ELF-1 (cell line): ENCODE results near the gene ZNF524.
"Not testable (repeated sequence)": the region's sequence is repeated elsewhere in the genome, so short reads cannot be mapped to it uniquely, and the experiment has no call there.

Experiments used
- DNase-seq: peaks from one replicate; pipeline ENCODE4 v3.0.0-alpha.2; 2016; ENCODE audit warnings: low read depth, low spot score

The ZNF524 gene

DNA sequence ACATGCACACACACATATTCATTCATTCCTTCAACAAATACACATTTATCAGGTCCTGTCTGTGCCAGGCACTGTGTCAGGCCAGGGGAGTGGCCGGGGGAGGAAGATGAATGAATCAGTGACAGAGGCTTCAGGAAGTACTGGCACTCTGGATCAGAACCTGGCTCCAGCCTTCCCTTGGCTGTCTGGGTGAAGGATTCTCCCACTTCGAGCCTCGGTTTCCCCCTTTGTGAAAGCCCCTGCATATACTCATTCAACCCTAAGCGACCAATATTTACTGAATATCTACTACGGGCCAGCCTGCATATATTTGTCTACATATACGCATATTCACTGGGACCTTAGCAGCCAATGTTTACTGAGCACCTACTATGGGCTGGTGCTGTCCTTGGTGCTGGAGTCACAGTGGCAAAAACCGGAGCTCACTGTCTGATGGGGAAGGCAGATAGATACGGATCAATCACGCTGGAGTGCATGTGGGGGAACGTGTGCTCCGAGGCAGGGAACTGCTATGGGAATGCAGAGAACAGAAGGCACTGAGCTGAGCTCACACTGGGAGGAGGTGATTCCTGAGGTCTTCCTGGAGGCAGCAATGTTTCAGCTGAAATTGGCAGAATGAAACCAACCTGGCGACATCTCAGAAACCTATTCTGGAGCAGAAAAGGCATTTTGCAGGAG lies 18.8 kb upstream of the ZNF524 start:
- peak; percentile 76 for DNase-seq

DNA sequence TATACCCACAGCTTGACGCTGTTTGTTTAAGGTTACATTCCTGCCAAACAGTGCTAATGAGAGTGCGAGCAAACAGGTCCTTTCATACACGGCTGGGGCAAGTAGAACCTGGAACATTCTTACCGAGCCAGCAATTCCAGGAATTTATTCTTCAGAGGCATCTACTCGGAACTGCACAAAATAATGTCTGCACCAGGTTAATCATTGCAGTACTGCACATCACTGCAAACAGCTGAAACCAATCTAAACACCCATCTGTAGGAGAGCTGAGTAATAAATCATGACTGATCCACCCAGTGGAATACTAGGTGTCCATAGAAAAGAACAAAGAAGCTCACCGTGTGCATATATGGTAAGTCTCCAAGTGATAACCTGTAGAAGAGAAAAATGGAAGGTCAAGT lies 18.3 kb upstream of the ZNF524 start:
- no peak for DNase-seq

DNA sequence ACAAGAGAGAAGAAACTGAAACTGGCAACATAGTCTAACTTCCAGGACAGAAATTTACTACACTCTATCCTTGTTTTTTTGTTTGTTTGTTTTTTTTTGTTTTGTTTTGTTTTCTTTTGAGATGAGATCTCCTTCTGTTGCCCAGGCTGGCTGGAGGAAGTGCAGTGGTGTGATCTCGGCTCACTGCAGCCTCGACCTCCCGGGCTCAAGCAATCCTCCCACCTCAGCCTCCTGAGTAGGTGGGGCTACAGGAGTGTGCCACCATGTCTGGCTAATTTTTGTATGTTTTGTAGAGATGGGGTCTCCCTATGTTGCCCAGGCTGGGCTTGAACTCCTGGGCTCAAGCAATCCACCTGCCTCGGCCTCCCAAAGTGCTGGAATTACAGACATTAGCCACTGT lies 17.8 kb upstream of the ZNF524 start:
- not testable (repeated sequence) for DNase-seq

DNA sequence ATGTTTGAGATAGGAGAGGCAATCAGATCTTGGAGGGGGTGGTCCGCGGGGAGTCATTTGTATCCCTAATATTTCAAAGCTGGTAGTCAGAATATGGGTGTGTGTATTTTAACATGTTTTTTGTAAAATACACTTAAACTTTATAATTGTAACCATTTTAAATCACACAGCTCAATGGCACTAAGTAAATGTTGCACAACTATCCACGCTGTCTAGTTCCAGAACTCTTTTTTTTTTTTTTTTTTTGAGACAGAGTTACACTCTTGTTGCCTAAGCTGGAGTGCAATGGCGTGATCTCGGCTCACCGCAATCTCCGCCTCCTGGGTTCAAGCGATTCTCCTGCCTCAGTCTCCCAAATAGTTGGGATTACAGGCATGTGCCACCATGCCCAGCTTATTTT lies 16.2 kb upstream of the ZNF524 start:
- not testable (repeated sequence) for DNase-seq

DNA sequence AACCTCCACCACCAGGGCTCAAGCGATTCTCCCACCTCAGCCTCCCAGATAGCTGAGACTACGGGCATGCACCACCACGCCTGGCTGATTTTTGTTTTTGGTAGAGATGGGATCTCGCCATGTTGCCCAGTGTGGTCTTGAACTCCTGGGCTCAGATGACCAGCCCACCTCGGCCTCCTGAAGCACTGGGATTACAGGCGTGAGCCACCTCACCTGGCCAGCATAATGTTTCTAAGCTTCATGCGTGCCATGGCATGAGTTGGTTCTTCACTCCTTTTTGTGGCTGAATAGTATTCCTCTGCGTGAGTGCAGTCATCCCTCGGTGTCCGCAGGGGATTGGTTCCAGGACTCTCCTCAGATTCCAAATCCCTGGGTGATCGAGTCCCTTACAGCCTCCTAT lies 15.2 kb upstream of the ZNF524 start:
- DNase-seq: no peak

DNA sequence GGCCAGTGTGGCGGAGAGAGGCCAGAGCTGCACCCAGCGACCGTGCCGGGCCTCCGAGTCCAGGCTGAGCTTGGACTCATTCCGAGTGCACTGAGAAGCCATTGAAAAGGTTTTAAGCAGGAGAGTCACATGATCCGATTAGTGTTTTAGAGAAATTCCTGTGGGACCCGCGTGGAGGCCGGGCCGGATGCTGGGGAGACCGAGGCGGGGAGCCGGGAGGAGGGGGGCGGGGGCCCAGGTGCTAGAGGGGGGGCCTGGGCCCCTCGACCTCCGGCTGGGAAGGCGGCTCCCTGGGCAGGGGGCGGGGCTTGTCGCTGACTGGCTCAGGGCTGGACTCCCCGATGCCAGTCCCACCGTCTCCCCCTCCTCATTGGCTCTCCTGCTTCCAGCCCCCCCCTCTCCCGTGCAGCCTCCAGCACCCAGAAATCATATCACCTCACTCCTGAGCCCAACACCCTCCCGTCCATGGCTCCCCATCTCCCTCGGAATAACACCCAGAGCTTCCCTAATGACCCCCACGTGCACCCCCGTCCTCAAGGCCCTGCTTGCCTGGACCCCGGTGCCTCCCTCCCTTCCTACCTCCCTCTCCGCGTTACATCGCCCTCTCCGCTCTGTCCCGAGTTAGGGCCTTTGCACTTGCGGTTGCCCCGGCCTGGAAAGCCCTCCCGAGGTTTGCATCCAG lies 14.3 kb upstream of the ZNF524 start:
- DNase-seq: peak; percentile 43

GRCh38 chr19:55586976-55587668 lies 13.0 kb upstream of the ZNF524 start:
- peak; percentile 98 for DNase-seq

GRCh38 chr19:55588738-55589137 lies 11.3 kb upstream of the ZNF524 start:
- DNase-seq: no peak

GRCh38 chr19:55590109-55590508 lies 10.0 kb upstream of the ZNF524 start:
- no peak for DNase-seq

DNA sequence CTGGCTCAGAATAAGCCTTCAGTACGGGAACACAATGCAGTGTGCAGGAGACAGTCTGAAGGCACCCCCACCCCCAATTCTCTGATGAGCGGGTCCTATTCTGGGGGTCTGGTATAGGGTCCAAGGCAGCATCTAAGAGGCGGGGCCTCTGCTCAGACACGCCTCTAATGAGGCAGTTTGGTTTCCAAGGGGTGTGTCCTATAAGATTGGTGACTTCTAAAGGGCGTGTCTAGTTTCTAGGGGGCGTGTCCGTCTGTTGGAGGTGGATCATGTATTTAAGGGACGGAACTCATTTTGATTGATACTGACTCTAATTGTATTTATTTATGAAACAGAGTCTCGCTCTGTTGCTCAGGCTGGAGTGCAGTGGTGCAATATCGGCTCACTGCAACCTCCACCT lies 9.5 kb upstream of the ZNF524 start:
- peak; percentile 39 for DNase-seq

DNA sequence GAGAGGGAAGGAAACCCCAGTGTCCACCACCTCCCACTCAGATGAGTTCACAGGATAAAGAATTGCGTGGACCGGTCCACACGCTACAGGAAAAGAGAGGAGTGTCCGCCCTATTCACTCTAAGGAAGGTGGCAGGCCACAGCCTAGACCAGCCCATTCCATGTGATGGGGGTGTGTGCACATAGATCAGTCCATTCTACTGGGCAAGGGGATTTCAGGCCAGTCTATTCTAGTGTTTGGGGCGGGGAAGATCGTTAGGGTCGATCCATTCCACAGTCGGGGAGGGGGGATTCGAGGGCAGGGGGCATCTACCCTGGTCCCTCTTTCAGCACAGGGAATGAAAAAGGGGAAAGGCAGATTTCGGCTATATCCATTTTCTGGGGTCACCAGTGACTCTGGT lies 8.5 kb upstream of the ZNF524 start:
- DNase-seq: peak; percentile 68

DNA sequence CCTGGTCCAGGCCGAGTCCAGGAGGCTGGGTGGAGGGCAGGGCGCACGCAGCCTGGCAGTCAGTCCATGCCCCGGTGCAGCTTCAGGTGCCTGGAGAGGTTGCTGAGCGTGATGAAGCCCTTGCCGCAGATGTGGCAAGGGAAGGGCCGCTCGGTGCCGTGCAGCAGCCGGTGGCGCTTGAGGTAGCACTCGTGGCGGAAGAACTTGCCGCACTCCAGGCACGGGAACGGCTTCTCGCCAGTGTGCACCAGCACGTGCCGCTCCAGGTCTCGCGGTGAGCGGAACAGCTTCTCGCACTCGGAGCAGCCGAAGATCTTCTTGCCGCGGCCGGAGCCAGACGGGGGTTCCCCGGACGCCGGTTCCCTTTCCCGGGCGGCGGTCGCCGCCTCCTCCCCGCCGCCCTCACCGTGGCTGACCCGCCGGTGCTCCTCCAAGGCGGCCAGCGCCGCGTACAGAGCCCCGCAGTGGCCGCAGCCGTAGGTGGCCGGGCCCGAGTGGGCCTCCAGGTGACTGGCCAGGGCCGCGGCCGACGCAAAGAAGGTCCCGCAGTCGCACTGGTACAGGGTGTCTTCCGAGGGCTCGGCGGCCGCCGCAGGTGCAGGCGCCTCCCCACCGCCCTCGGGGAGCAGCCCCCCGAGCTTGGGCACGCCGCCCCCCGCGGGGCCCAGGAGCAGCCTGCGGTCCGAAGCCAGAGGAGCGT lies 7.5 kb upstream of the ZNF524 start:
- peak; percentile 23 for DNase-seq

DNA sequence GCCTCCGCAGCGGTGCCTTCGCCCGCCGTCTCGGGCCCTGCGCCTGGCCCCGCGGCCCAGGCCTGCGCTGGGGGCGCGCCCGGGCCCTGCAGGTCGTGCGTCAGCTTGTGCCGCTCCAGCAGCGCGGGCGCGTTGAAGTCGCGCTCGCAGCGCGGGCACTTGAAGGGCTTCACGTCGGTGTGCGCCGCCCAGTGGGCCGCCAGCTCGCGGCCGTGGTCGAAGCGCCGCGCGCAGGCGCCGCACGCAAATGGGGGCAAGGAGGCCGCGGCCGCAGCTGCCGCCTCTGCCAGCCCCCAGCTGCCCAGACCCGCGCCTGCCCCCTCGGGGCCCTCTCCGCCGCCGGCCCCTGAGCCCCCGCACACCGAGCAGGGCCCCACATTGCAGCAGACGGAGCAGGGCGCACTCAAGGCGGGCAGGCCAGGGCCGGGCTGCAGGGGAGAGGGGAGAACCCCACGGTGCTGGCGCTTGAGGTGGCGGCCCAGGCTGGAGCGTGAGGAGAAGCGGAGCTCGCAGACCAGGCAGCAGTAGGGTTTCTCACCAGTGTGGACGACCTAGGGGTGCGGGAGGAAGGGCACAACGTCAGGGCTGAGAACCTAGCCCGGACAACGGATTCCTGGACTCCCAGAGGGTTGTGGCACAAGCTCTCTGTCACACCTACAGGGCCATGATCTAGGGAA lies 6.9 kb upstream of the ZNF524 start:
- peak; percentile 32 for DNase-seq

DNA sequence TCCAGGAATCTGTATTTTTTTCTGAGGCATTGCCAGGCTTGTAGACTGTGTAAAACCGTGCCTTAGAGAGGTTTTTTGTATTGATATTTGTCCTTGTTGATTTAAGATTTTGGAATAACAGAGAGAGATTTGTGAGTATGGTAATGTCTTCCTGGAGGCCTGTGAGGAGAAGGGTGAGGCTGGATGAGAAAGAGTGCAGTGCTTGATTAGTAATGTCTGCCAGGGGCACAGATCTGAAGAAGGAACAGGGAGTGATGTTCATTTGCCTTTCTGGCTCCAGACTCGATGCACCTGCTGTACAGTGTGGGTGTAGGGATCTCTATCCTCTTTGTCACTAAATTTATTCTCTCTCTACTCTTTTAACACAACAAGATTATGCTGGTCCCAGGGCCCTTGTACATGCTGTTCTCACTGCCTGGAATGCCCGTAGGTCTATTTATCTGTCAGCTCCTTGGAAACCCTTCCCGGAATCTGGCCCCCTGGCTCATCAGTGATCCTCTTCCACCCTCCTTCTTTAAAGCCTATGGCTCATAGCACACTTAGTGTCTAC lies 5.0 kb upstream of the ZNF524 start:
- no peak for DNase-seq

DNA sequence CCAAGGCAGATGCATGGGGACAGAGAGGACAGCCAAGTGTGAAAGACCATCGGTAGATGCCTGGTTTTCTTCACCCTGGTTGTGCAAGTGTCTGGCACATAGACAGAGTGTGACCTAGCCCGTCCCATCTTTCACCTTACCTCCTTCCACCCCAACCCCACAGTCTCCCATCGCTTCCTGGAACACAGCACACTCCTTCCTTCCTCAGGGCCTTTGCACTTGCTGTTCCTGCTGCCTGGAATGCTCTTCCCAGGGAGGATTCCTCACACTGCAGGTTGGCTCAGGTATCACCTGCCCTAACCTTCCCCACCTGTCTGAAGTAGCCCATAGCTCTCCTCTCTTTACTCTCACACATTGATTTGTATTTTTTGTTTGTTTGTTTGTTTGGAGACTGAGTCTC lies 3.8 kb upstream of the ZNF524 start:
- no peak for DNase-seq

GRCh38 chr19:55597501-55597921 lies 2.6 kb upstream of the ZNF524 start:
- peak; percentile 35 for DNase-seq

DNA sequence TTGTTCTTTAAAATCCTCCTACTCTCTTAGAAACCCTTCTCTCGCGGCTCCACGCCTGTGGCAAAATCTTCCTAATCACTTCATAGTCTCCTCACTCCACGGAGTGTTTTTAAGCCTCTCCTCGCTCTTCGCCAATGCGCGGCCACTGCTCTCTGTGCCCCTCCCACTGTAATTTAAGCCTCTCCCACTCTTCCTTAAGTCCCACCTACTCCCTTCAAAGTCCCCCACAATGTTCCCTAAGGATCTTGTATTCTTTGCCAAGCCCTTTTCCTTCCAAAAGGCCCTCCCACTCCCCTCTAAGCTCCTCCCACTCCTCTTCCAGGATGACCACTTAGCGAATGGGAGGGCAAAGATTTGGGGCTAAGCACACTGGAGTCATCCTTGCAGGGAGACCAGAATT lies 2.1 kb upstream of the ZNF524 start:
- DNase-seq: peak; percentile 83

GRCh38 chr19:55598719-55599467 lies 1.2 kb upstream of the ZNF524 start:
- DNase-seq: peak; percentile 99

GRCh38 chr19:55599468-55599841 lies 633 bp upstream of the ZNF524 start, which contains the start of gene FIZ1:
FIZ1 (minus strand) TSS chr19:55599517; CDS start chr19:55597865, 1,652 bp downstream.
- DNase-seq: peak; percentile 99

- DNase-seq: no peak
Observed at GRCh38 chr19:55600662-55601028, 557 bp downstream of the ZNF524 start.

- DNase-seq: no peak
Observed at GRCh38 chr19:55601084-55601483, 996 bp downstream of the ZNF524 start.
